Endodermal cell (in vitro differentiated cells): ENCODE results near the gene EEPD1. TPM values are rescaled to one million over a fixed set of nuclear protein-coding genes. Genes with fewer than 3 reads are reported as not detected.
A peak's percentile ranks its signal among the peaks of the same experiment; 100 is the strongest.

Experiments
- DNase-seq: peaks from one replicate; pipeline ENCODE4 v3.0.0-alpha.2; 2017
- H3K27ac ChIP-seq: 2 replicates; pipeline ENCODE4 v1.5.1; 2013; ENCODE audit warnings: mild to moderate bottlenecking, low read depth, low read length, moderate library complexity
- H3K27me3 ChIP-seq: 2 replicates; pipeline ENCODE4 v1.6.1; 2013; ENCODE audit warnings: mild to moderate bottlenecking, low read length, moderate library complexity; ENCODE audit not compliant: insufficient read depth, control insufficient read depth, poor library complexity, severe bottlenecking
- H3K36me3 ChIP-seq: 2 replicates; pipeline ENCODE4 v1.7.0; 2013; ENCODE audit warnings: mild to moderate bottlenecking, low read length, moderate library complexity; ENCODE audit not compliant: control insufficient read depth, insufficient read depth
- H3K4me1 ChIP-seq: one replicate; pipeline ENCODE4 v1.7.0; 2013; ENCODE audit warnings: low read length; ENCODE audit not compliant: control insufficient read depth, insufficient read depth
- H3K4me3 ChIP-seq: 2 replicates; pipeline ENCODE4 v1.5.1; 2013; ENCODE audit warnings: mild to moderate bottlenecking, low read length, moderate library complexity
- H3K9ac ChIP-seq: 2 replicates; pipeline ENCODE4 v1.6.1; 2013; ENCODE audit warnings: mild to moderate bottlenecking, low read length, moderate library complexity; ENCODE audit not compliant: poor library complexity, severe bottlenecking; ENCODE audit errors: extremely low read depth
- H3K9me3 ChIP-seq: 2 replicates; pipeline ENCODE4 v1.6.1; 2013; ENCODE audit warnings: mild to moderate bottlenecking, low read length, moderate library complexity; ENCODE audit not compliant: control insufficient read depth
- H3K27ac Mint-ChIP-seq: 2 replicates; pipeline ENCODE4 v1.8.0; 2020; ENCODE audit warnings: mixed read lengths
- H3K27me3 Mint-ChIP-seq: 2 replicates; pipeline ENCODE4 v1.8.0; 2021; ENCODE audit warnings: mild to moderate bottlenecking, mixed read lengths; ENCODE audit not compliant: insufficient read depth
- H3K36me3 Mint-ChIP-seq: 2 replicates; pipeline ENCODE4 v1.8.0; 2020; ENCODE audit warnings: low read depth, mixed read lengths
- H3K4me1 Mint-ChIP-seq: 2 replicates; pipeline ENCODE4 v1.8.0; 2020; ENCODE audit warnings: mixed read lengths
- H3K4me3 Mint-ChIP-seq: 2 replicates; pipeline ENCODE4 v1.8.0; 2020; ENCODE audit warnings: mild to moderate bottlenecking, moderate library complexity, mixed read lengths
- H3K9me3 Mint-ChIP-seq: 2 replicates; pipeline ENCODE4 v1.8.0; 2020; ENCODE audit warnings: mild to moderate bottlenecking, mixed read lengths
- WGBS, 2 experiments: methylation state at CpG; one replicate each; pipeline versions ENCODE4 v1.1.5 to v1.1.7; 2013; ENCODE audit warnings: missing lambda C conversion rate in 2 of 2, mixed read lengths in 1 of 2; ENCODE audit not compliant: insufficient coverage in 1 of 2, insufficient read length in 1 of 2; 5-methylcytosine and 5-hydroxymethylcytosine counted together
- total RNA-seq, 2 donors: library from RNA; stranded (reverse); fragmentation: NEBNext Ultra II Directional in 1 of 2; extraction: Animal tissue kit (Norgen Biotek cat#: 25700) in 1 of 2; gene quantifications; 2 replicates in 1 of 2; 3 replicates in 1 of 2; pipeline ENCODE4 v1.2.1, GENCODE V29; 2021
- TF ChIP-seq, protein P1 (sequence below): fragments of 200-600 bp; sonication (generic); conservative IDR thresholded peaks from 2 replicates; pipeline ENCODE4 v1.5.0; 2021; ENCODE audit warnings: antibody characterized with exemption, mild to moderate bottlenecking

Gene EEPD1
- total RNA-seq, 2 donors from 2014 or later, result 9.7 to 11.4 TPM

DNA sequence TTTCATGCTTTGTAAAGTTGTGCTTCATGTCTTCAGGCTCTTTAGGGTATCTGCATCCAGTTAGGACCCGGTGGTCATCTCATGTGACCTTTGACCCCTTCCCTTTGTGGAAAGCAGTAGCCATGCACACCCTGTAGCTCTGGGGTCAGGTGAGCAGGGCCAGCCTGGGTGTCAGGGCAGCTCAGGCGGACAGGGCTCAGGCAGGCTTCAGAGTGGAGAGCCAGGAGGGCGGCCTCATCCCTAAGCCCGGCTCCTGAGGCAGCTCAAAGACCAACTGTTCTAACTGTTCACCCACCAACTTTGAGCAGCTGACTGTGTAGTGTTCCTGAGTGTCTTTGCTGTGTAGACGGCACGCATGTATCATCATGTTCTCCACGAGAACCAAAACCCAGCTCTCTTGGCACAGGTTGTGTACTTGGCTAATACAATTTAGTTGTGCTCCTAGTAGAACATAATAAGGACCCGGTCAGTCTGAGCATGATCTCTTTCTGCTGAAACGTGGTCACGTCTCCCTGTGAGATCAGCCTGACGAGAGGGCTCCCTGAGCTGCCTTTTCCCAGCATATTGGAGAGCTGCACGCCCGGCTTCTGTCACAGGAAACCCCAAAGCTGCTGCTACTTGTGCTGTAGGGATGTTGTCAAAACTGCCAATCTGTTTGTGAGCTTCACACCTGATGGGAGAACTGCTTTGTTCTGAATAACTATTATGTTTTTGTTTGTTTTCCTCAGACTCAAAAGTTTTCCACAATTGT lies 30.0 kb downstream of the EEPD1 start:
- DNase-seq, result no peak
- Histone ChIP-seq H3K27me3 (no peaks in the 10 kb centered on the region), H3K4me3 (no peak overlapping the region), H3K9me3 (no peaks in the 10 kb centered on the region), H3K9ac (no peak overlapping the region), H3K36me3 (no peaks in the 10 kb centered on the region), H3K27ac (no peak overlapping the region), H3K4me1 (peaks cover 7% of the 10 kb centered on the region)
- H3K9me3 Mint-ChIP-seq, result no peaks in the 10 kb centered on the region
- TF ChIP-seq, protein P1, sequence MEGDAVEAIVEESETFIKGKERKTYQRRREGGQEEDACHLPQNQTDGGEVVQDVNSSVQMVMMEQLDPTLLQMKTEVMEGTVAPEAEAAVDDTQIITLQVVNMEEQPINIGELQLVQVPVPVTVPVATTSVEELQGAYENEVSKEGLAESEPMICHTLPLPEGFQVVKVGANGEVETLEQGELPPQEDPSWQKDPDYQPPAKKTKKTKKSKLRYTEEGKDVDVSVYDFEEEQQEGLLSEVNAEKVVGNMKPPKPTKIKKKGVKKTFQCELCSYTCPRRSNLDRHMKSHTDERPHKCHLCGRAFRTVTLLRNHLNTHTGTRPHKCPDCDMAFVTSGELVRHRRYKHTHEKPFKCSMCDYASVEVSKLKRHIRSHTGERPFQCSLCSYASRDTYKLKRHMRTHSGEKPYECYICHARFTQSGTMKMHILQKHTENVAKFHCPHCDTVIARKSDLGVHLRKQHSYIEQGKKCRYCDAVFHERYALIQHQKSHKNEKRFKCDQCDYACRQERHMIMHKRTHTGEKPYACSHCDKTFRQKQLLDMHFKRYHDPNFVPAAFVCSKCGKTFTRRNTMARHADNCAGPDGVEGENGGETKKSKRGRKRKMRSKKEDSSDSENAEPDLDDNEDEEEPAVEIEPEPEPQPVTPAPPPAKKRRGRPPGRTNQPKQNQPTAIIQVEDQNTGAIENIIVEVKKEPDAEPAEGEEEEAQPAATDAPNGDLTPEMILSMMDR, result no peak
- WGBS, 2 experiments, result 83 to 95% methylated on average over 9 to 13 of the region's 13 CpGs
- peaks cover 26% of the 10 kb centered on the region for H3K4me1 Mint-ChIP-seq
- no peaks in the 10 kb centered on the region for H3K27me3 Mint-ChIP-seq
- no peaks in the 10 kb centered on the region for H3K36me3 Mint-ChIP-seq
- H3K27ac Mint-ChIP-seq, result peak overlapping the region; percentile 38
- H3K4me3 Mint-ChIP-seq, result no peak overlapping the region

DNA sequence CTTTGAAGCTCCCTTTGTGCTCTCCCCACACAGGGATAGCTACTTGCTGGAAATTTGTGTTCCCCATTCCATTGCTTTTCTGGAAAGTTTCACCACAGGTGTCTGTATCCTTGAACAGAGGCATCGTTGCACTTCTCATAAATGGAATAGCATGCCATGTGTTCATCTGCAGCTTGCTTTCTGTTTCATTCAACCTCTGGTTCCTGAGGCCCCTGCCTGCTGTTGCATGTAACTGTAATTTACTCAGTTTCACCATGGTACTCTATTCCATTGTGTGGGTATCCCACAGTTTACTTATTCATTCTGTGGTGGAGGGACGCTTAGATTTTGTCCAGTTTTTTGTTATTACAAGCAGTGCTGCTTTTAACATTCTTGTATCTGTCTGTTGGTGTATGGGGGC lies 32.0 kb downstream of the EEPD1 start:
- 91 to 93% methylated on average over 1 to 2 of the region's 2 CpGs for WGBS, 2 experiments
- Mint-ChIP-seq H3K27me3 (no peaks in the 10 kb centered on the region), H3K9me3 (no peaks in the 10 kb centered on the region)

DNA sequence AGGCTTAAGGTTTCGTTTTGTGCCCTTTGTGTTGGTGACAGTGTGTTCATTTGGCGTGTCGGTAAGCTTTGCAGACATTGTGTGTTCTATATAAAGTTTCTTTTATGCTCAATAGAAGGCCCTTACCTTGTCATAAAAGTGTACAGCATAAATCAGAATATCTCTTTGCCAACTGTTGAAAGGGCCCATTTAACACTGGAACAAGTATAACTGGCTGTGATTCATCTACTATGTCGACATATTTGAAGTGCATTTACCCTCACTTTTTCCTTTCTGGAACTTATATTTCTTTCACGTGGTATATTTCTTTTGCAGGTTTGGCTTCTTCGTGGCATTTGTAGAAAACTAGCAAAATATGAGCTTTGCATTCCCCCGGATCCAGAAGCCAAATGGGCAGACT lies 32.7 kb downstream of the EEPD1 start:
- no peak overlapping the region for H3K4me3 ChIP-seq
- H3K4me3 Mint-ChIP-seq, result no peak overlapping the region
- TF ChIP-seq, protein P1, result no peak
- no peak overlapping the region for H3K27ac ChIP-seq
- peaks cover 14% of the 10 kb centered on the region for H3K4me1 ChIP-seq
- no peak overlapping the region for H3K9ac ChIP-seq
- H3K27me3 ChIP-seq, result no peaks in the 10 kb centered on the region
- H3K36me3 Mint-ChIP-seq, result no peaks in the 10 kb centered on the region
- H3K27me3 Mint-ChIP-seq, result no peaks in the 10 kb centered on the region
- H3K27ac Mint-ChIP-seq, result peak overlapping the region; percentile 18
- H3K9me3 Mint-ChIP-seq, result no peaks in the 10 kb centered on the region
- no peaks in the 10 kb centered on the region for H3K36me3 ChIP-seq
- WGBS, 2 experiments, result 96 to 98% methylated on average over 4 to 7 of the region's 7 CpGs
- peaks cover 37% of the 10 kb centered on the region for H3K4me1 Mint-ChIP-seq
- DNase-seq, result no peak
- H3K9me3 ChIP-seq, result no peaks in the 10 kb centered on the region

More for the DNA sequence above, 32.0 kb downstream of the EEPD1 start:
- H3K4me3 Mint-ChIP-seq, result no peak overlapping the region
- H3K4me3 ChIP-seq, result no peak overlapping the region
- TF ChIP-seq, protein P1, result no peak
- H3K9me3 ChIP-seq, result no peaks in the 10 kb centered on the region
- H3K27me3 ChIP-seq, result no peaks in the 10 kb centered on the region
- peaks cover 37% of the 10 kb centered on the region for H3K4me1 Mint-ChIP-seq
- no peak overlapping the region for H3K27ac ChIP-seq
- no peak for DNase-seq
- no peaks in the 10 kb centered on the region for H3K36me3 Mint-ChIP-seq
- H3K9ac ChIP-seq, result no peak overlapping the region
- peaks cover 12% of the 10 kb centered on the region for H3K4me1 ChIP-seq
- H3K27ac Mint-ChIP-seq, result no peak overlapping the region
- no peaks in the 10 kb centered on the region for H3K36me3 ChIP-seq
